HG03354 (cell line): ENCODE results near the gene DNAH11.
"Not testable (repeated sequence)": the region's sequence is repeated elsewhere in the genome, so short reads cannot be mapped to it uniquely, and the experiment has no call there.

Experiments used
- ATAC-seq: cut with Tn5 transposase; IDR thresholded peaks from one replicate; pipeline ENCODE4 v1.9.1; 2021; ENCODE audit warnings: mild to moderate bottlenecking; ENCODE audit not compliant: unreplicated experiment, poor library complexity, severe bottlenecking

DNAH11 gene

GRCh38 chr7:21911341-21911875 lies 368.6 kb downstream of the DNAH11 start:
- ATAC-seq: no peak

- ATAC-seq: no peak
These were observed 369.5 kb downstream of the DNAH11 start for GRCh38 chr7:21912305-21912704.

- no peak for ATAC-seq
These were observed 370.3 kb downstream of the DNAH11 start for GRCh38 chr7:21912931-21913780.

- ATAC-seq: no peak
These were observed 371.8 kb downstream of the DNAH11 start for GRCh38 chr7:21914671-21915070.

GRCh38 chr7:21915140-21915539 lies 372.3 kb downstream of the DNAH11 start:
- ATAC-seq: no peak

GRCh38 chr7:21916176-21916575 lies 373.3 kb downstream of the DNAH11 start:
- ATAC-seq: no peak

- no peak for ATAC-seq
These were observed 373.8 kb downstream of the DNAH11 start for GRCh38 chr7:21916629-21917028.

GRCh38 chr7:21918216-21918615 lies 375.4 kb downstream of the DNAH11 start:
- ATAC-seq: no peak

GRCh38 chr7:21920936-21921335 lies 378.1 kb downstream of the DNAH11 start:
- ATAC-seq: no peak

- no peak for ATAC-seq
These were observed 379.8 kb downstream of the DNAH11 start for GRCh38 chr7:21922605-21923004.

GRCh38 chr7:21923658-21924057 lies 380.8 kb downstream of the DNAH11 start:
- no peak for ATAC-seq

GRCh38 chr7:21926448-21926847 lies 383.6 kb downstream of the DNAH11 start:
- no peak for ATAC-seq

- ATAC-seq: no peak
These were observed 384.9 kb downstream of the DNAH11 start for GRCh38 chr7:21927693-21928092.

- ATAC-seq: not testable (repeated sequence)
These were observed 390.5 kb downstream of the DNAH11 start for GRCh38 chr7:21933293-21933692.

GRCh38 chr7:21934808-21935207 lies 392.0 kb downstream of the DNAH11 start:
- ATAC-seq: no peak

GRCh38 chr7:21938463-21938862 lies 395.6 kb downstream of the DNAH11 start:
- ATAC-seq: no peak

- ATAC-seq: peak; percentile 75
These were observed 396.5 kb downstream of the DNAH11 start for GRCh38 chr7:21939136-21939857.

- no peak for ATAC-seq
These were observed 397.1 kb downstream of the DNAH11 start for GRCh38 chr7:21939858-21940372.

- no peak for ATAC-seq
These were observed 398.8 kb downstream of the DNAH11 start for GRCh38 chr7:21941611-21942141.

- ATAC-seq: no peak
These were observed 400.1 kb downstream of the DNAH11 start for GRCh38 chr7:21942955-21943354.
